NCI-H526 treated with DMSO at 0.1 percent for 48 hours (cell line): ENCODE measurements around the gene GPR155.
A peak's percentile ranks its signal among the peaks of the same experiment; 100 is the strongest.

ENCODE experiments used
- DNase-seq: peaks from one replicate; lab custom pipeline; 2025; lab: John Stamatoyannopoulos, UW

GPR155 gene, protein sequence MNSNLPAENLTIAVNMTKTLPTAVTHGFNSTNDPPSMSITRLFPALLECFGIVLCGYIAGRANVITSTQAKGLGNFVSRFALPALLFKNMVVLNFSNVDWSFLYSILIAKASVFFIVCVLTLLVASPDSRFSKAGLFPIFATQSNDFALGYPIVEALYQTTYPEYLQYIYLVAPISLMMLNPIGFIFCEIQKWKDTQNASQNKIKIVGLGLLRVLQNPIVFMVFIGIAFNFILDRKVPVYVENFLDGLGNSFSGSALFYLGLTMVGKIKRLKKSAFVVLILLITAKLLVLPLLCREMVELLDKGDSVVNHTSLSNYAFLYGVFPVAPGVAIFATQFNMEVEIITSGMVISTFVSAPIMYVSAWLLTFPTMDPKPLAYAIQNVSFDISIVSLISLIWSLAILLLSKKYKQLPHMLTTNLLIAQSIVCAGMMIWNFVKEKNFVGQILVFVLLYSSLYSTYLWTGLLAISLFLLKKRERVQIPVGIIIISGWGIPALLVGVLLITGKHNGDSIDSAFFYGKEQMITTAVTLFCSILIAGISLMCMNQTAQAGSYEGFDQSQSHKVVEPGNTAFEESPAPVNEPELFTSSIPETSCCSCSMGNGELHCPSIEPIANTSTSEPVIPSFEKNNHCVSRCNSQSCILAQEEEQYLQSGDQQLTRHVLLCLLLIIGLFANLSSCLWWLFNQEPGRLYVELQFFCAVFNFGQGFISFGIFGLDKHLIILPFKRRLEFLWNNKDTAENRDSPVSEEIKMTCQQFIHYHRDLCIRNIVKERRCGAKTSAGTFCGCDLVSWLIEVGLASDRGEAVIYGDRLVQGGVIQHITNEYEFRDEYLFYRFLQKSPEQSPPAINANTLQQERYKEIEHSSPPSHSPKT

DNA sequence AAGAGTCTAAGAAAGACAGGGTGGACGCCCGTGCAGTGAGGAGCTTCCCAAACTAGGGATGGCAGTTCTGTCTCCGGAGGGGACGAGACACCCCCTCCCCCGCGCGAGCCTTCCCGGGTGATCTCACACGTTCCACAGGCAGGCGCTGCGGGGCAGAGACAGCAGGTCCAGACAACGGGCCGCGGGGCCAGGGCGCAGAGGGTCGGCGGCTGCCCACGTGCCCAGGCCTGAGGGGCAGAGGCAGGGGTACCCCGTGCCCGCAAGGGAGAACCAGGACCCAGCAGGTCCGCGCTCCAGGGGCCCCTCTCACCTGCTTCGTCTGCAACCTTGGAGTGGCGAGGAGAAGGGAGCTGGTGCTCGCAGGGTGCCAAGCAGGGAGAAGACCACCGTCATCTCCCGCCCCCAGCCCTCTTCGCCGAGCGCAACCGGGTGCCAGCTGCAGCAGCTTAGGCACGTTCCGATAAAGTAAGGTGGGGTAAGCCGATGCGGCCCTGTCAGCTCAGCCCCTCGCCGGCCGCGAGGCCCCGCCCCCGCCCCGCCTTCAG, at the start of gene GPR155:
Gene GPR155 (minus strand): TSS at position 467 of the 545 bp plus-strand sequence. CDS start 5,073 bp downstream, outside the sequence.
- DNase-seq: peak; percentile 25

DNA sequence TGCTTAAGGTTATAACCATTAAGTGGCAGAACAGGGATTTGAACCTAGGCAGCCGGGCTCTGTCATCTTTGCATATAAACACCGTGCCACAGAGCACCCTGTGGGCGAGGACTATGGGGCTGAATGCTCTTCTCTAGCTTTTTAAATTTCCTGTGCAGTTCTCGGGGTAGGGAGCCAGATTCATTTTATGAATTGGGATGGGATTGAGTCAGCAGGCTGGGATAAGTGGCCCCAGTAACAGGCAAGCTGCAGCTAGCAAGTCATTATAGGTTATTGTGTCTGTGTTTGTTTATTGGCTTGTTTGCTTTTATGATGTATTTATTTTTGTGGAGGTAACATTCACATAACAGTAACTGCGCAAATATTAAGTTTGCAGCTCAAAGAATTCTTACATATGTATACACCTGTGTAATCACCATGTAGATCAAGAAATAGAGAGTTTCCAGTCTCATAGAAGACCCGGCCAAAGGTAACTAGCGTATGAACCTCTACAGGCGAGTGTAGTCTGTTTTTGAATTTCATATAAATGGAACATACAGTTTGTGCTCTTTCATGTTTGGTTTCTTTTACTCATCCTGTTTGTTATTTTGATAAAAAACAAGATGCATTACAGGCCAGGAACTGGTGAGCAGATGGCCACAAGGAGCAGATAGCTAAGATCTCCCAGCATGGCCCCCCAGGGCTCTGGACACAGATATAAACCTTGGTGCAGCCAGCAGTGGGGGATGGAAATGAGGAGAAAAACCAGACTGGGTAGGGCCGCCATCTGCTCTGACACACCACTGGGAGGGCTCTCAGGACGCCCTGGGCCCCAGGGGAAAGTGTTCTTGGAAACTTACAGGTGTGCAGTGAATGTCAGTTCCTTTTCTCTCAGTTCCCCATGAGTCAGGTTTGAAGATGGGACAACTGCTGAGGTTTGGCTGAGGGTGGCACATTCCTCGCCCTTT, 49.2 kb upstream of the GPR155 start:
- no peak for DNase-seq

DNA sequence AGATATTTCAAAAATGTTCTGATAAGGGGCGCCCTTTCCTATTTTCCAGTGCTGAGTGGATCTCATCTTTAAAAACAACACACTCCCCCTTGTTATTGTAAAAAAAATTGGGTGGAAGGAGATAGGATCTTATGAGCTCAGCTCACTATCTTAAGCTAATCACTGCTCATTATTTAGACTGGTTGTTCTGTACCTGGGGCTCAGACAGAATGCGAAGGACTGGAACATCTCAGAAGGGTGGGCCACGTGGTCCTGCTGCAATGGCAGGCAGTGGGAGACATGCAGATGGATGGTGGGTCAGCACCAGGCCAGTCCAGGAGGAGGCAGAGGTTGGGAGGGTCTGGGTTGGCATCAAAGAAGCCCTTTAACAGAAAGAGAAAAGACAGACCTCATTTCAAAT, 48.3 kb upstream of the GPR155 start:
- no peak for DNase-seq

DNA sequence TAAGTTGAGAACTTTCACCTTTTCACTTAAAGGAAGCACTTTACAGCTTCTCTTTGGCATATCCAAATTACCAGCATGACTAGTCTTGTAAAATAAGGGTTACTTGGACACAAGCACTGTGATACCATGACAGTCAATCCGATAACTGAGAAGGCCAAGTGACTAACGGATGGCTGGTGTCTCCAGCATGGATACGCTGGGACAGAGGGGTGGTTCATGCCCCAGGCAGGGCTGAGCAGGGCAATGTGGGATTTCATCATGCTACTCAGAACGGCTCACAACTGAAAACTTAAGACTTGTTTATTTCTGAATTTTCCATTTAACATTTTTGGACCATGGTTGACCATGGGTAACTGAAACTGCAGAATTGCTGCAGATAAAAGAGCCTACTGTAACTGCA, 43.1 kb upstream of the GPR155 start:
- no peak for DNase-seq

DNA sequence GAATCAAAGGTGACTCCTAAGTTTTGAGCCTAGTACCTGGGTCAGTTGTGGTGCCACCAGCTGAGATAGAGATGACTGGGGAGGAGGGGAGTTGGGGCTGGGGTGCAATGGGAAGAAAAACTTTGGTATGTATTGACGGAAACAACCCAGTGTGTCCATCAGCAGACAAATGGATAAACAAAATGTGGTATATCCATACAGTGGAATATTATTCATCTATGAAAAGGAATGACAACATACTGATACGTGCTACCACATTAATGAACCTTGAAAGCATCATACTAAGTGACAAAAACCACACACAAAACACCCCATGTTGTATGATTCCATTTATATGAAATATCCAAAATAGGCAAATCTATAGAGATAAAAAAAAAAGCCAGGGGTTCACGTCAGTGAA, 41.1 kb upstream of the GPR155 start:
- no peak for DNase-seq

DNA sequence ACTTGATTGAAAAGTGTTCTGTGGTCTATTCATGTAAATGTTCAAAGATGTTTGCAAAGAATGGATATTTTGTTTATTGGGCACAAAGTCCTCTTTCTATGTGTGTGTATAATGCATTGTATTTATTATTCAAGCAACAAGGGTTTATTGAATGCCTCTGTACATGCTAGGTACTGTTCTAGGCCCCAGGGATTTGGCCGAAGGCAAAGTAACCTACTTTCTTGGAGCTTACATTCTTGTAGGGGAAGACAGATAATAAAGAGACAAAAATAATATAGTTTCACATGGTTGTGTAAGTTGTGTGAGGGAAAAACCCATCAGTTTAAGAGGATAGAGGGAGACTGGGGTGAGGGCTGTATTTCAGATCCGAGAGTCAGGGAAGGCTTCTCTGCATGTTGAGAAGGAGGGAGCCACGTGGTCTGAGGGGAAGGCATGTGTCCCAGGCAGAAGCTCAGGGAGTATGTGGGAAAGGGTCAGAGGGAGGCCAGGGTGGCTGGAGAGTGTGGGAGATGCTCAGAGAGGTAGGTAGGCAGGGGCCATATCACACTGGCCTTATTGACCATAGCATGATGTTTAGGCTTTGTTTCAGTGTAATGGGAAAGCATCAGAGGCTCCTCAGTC, 40.4 kb upstream of the GPR155 start:
- DNase-seq: no peak

DNA sequence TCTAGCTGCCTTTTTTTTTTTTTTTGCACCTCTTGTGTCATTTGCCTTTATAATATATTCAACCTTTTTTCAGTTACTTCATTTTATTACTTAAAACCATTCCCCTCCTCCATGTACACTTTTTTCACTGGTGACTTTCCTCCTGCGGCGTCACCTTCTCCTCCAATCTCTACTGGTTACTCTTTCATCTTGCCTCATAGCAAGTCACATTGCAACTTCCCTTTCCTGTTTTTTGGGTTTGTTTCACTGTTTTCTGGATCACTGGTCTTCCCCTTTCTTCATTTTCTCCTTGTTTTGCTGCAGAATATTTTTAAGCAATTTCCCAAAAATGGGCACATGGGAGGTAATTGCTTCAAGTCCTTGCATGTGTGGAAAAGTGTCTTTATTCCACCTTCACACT, 37.7 kb upstream of the GPR155 start:
- no peak for DNase-seq

DNA sequence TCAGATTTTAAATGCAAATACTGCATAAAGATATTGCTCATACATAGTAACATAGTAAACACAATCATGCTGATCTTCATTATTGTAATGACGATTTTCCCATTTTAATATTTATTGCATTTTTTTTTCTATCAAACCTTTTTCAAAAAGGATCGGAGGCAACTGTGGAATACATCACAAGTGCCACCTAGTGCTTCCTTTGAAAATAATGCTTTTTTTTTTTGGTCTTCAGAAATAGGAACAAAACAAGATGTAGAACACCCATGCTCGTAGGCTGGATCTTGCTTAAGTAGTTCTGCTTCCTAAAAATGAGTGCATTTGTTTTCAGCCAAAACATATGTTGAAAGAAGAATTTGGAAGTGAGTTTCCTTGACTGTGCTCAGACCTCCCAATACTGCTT, 35.7 kb upstream of the GPR155 start:
- DNase-seq: no peak

DNA sequence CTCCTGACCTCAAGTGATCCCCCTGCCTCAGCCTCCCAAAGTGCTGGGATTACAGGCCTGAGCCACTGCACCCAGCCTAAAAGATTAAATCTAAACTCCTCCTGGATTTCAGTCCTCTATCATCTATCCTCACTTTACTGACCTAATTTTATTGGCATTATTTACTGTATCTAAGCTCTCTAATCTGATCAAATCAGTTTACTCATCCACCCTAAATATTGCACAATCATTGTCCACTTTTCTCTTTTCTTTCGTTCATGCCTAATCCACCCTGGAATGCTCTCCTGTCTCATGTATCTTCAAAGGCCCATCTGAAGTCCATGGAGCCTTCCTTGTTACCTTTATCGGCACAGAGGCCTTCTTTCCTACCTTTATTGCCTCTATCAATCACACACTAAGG, 31.6 kb upstream of the GPR155 start:
- DNase-seq: no peak

DNA sequence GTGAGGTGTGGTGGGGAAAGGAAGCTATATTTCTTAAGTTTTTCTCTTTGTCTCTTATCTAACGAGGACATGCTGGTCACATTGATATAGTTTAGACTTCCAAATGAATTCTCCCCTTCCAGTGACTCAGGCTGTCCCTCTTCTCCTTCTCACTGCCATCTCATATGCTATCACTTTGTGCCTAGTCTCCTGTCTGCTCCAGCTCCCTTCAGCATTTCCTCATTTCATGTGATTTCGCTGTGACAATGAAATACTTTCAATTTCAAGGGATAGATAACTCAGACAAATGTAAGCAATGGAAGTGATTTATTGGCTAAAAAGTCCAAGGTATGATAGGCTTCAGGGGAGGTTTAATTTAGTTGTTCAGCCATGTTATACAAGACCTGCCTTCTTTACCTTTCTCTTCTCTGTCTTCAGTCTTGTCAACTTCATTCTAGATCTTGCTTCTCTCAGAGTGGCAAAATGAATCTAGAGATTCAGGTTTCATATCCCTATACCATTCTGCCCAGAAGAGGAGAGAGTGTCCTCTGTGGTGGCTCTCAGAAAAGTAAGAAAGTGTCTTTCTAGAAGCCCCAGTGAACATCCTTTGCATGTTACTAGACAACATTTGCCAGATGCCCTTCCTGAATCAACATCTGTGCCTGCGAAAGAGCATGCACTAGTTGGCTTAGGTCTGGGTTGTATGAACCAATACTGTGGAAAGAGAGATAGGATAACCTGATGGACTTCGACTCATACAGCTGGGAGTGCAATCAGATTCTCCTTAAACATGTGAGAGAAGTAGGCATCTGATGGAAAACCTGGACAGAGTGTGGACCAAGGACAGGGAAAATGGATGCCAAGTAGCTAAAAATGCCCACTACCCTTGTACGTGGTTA, 29.9 kb upstream of the GPR155 start:
- DNase-seq: no peak

DNA sequence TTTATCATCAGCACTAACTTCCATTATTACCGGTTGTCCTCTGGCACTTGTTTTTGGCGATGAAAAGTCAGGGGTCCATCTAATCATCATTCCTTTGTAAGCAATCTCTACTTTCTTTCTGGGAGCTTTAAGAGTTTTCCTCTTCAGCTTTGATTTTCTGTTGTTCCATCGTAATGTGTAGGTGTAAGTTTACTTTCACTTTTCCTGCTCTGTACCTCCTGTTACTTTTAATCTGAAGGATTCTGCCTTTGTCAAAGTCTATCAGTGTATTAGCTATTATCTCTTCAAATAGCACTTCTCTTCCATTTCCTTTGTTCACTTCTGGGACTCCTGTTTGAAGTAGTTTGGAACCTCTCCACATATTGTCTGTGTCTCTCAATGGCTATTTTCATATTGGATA, 25.5 kb upstream of the GPR155 start:
- DNase-seq: no peak

DNA sequence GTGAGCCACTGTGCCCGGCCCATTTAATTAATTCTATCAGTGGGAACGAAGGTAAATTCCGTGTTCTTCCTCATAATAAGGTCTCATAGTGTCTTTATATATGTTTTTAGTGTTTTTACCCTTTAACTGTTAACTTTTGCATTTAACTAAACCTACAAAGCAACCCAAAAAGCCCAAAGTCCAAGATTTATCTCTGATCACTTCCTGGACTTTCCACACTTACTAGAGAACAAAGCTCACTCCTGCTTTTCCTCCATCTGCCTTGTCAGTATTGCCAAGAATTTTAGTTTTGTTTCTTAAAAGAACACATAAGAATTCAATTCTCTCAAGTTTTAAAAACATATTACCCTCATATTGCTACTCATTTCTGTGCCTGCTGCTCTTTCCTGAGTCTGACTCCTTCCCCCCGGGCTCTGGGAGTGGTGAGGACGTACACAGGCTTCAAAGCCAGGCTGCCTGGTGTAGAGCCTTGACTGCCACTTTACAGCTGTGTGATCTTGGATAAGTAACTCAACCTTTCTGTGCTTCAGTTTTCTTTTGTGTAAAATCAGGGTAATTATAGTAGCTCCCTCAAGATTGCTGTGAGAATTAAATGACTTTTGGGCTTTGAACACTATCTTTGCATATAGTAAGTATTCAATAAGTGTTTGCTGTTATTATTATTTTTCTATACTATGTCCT, 24.9 kb upstream of the GPR155 start:
- DNase-seq: no peak

DNA sequence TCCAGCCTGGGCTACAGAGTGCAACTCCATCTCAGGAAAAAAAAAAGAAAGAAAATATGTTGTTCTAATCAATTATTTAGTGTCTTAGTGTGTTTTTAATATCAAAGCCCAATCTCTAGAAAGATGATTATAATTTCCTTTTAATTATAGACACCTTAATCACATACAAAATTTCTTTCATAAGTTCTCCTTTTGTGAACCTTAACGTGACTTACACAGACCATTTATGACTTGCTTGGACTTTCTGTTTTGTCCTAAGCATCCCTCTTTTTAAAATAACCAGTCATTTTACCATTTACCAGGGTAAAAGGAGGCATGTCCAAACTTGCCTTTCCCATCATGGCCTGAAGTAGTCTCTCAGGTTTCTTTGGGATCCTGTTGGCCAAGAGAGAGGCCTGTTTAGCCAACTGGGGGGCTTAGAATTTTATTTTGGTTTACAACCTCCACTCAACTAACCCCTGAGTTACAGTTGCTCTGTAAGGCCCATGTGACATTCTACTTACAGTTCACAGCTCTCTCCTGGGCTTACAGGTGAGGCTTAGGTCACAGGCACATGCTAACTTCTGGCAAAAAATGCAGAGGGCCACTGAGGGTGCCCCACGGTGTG, 23.9 kb upstream of the GPR155 start:
- DNase-seq: no peak

DNA sequence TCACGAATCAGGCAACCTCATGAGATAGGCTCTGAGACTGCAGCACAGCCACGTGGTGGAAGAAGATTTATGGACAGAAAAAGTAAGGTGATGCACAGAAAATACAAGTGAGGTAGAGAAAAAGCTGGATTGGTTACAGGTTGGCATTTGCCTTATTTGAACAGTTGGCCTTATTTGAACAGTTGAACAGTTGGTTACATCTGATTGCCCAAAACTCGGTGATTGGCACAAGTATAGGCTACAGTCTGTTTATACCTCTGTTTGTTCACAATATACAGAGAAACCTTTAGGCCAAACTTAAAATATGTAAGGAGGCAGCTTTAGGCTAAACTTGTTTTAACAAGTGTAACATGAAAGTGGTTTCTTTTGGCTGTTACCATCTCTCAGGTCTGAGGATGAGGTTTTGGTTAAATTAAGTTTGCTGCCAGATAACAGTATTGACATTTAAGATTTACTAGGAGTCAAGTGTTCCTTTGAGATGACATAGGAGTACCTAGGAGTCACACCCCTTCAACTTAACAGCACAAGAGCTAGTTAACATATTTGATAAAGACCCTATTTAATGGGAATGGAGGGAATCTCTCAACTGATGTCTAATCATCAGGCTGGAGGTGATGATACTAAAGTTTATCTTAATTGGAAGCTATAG, 16.5 kb upstream of the GPR155 start:
- DNase-seq: no peak

DNA sequence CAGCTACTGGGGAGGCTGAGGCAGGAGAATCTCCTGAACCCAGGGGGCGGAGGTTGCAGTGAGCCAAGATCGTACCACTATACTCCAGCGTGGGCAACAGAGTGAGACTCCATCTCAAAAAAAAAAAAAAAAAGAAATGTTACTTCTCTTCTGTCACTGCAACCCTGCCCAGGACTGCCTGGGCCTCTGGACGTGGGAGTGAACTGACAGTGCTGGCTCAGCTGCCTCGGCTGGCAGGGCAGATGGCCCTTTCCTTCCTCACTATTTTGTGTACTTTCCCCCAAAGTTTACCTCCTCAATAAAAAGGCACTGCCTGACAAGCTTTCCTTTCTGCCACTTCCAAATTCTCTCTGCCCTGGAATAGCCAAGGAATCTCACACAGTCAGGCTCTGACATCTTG, 12.5 kb upstream of the GPR155 start:
- no peak for DNase-seq

DNA sequence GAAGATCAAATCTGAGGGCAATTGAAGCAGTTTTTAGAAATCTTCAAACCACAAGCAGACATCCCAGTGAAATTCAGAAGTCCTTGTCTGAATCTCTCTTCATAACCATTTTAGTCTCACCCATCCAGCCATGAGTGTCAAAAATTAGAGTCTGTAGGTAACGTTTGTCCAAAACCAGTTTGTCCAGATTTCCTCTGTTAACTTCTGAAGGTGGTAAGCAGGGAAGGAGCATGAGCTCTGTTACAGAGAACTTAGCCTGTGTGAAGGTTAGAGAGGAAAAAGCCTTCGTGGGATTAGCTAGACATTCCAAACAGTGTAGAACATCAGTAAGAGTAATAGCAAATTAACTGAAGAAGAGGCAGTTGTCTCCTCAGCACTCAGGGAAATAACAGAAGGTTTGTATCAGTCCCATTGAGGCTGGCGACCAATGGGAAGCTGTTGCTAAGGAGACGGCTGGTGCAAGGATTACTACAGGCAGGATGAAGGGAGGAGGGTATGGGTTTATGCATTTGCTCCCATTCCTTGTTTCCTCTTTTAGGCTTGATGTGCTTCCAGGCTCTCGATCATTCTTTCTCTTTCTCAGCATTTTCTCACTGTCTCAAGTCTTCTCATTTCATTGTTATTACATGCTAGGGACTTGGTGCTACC, 8.7 kb upstream of the GPR155 start:
- no peak for DNase-seq

DNA sequence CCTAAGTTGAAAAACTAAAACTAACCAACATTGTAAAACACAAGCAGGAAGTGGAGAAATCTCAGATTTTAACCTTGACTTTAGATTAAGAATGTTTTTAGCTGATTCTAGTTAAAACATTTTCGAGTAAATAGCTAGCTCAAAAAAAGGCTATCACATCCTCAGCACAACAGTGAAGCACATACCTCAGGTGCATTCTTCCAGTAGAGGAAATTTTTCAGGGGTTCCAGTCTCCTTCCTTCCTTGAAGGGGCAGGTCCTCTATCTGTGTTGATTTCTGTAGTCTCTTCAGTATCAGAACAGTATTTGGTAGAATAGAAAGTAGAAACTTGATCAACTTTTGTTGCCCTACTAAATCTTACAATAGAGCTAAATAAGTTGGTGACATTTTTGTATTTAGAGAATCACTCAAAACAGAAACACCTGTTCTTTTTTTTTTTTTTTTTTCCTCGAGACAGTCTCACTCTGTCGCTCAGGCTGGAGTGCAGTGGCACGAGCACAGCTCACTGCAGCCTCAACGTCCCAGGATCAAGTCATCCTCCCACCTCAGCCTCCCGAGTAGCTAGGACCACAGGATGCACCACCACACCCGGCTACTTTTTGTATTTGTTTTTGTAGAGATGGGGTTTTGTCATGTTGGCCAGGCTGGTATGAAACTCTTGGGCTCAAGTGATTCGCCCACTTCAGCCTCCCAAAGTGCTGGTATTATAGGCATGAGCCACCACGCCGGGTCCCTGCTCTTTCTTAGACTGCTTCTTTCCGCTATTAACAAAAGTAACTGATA, 6.9 kb upstream of the GPR155 start:
- DNase-seq: no peak
